GM18867 (cell line): ENCODE data around the gene PLD2.

ENCODE experiments used
- ATAC-seq: cut with Tn5 transposase; IDR thresholded peaks from one replicate; pipeline ENCODE4 v1.9.1; 2021; ENCODE audit warnings: mild to moderate bottlenecking, moderate library complexity; ENCODE audit not compliant: unreplicated experiment

PLD2 gene

GRCh38 chr17:4806777-4807604 is at the start of gene PLD2:
Gene PLD2 (plus strand): TSS chr17:4807152. CDS start chr17:4807773, 621 bp downstream.
- peak; percentile 93 for ATAC-seq

- no peak for ATAC-seq
Observed at GRCh38 chr17:4759776-4760236, 47.1 kb upstream of the PLD2 start.

- ATAC-seq: no peak
Observed at GRCh38 chr17:4764595-4764994, 42.4 kb upstream of the PLD2 start.

- no peak for ATAC-seq
Observed at GRCh38 chr17:4766201-4766600, 40.8 kb upstream of the PLD2 start.

- no peak for ATAC-seq
Observed at GRCh38 chr17:4766723-4767122, 40.2 kb upstream of the PLD2 start.

GRCh38 chr17:4768298-4768697 is 38.7 kb upstream of the PLD2 start:
- ATAC-seq: no peak

- ATAC-seq: no peak
Observed at GRCh38 chr17:4769628-4770027, 37.3 kb upstream of the PLD2 start.

- ATAC-seq: no peak
Observed at GRCh38 chr17:4771519-4772234, 35.3 kb upstream of the PLD2 start, which contains the start of gene TM4SF5. Gene TM4SF5 (plus strand): TSS chr17:4771886. CDS start chr17:4771923, 37 bp downstream.

- ATAC-seq: no peak
Observed at GRCh38 chr17:4772235-4772613, 34.7 kb upstream of the PLD2 start.

GRCh38 chr17:4777969-4778760 is 28.8 kb upstream of the PLD2 start:
- no peak for ATAC-seq

GRCh38 chr17:4780325-4780955 is 26.5 kb upstream of the PLD2 start:
- ATAC-seq: no peak

GRCh38 chr17:4782652-4783051 is 24.3 kb upstream of the PLD2 start:
- ATAC-seq: no peak

GRCh38 chr17:4785311-4786105 is 21.4 kb upstream of the PLD2 start:
- ATAC-seq: no peak

GRCh38 chr17:4786106-4786511 is 20.8 kb upstream of the PLD2 start, which contains the start of gene VMO1:
Gene VMO1 (minus strand): TSS chr17:4786364. CDS start chr17:4786352, 12 bp downstream.
- no peak for ATAC-seq

GRCh38 chr17:4786516-4786915 is 20.4 kb upstream of the PLD2 start:
- ATAC-seq: no peak

GRCh38 chr17:4788159-4788806 is 18.7 kb upstream of the PLD2 start:
- ATAC-seq: no peak

- peak; percentile 10 for ATAC-seq
Observed at GRCh38 chr17:4788807-4789700, 17.9 kb upstream of the PLD2 start, which contains the start of gene GLTPD2. Gene GLTPD2 (plus strand): TSS chr17:4788964. CDS start chr17:4789012, 48 bp downstream.

GRCh38 chr17:4789701-4789950 is 17.3 kb upstream of the PLD2 start:
- ATAC-seq: no peak
